BJ (cell line): ENCODE measurements around the gene CCDC186. TPM values are rescaled to one million over a fixed set of nuclear protein-coding genes. Genes with fewer than 3 reads are reported as not detected.

Experiments used
- CTCF ChIA-PET: fragments of 350-600 bp; formaldehyde crosslinking; extraction: SDS; loops from one replicate; lab custom pipeline; 2021; ENCODE audit warnings: antibody characterized with exemption, inconsistent platforms; lab: Yijun Ruan, JAX
- POLR2A ChIA-PET: fragments of 300-600 bp; sonication (Branson Sonifier 250); formaldehyde crosslinking; extraction: SDS; loops from one replicate; lab custom pipeline; 2021; ENCODE audit warnings: antibody characterized with exemption; lab: Charles Lee
- DNase-seq: peaks from one replicate; pipeline ENCODE4 v3.0.0-alpha.2; 2011; ENCODE audit warnings: low read depth
- H3K27me3 ChIP-seq: 2 replicates; pipeline ENCODE4 v1.6.0; 2011; ENCODE audit warnings: low read length; ENCODE audit not compliant: control insufficient read depth, insufficient read depth
- H3K36me3 ChIP-seq: 2 replicates; pipeline ENCODE4 v1.5.1; 2011; ENCODE audit warnings: low read length; ENCODE audit not compliant: control insufficient read depth, insufficient read depth
- H3K4me3 ChIP-seq: 2 replicates; pipeline ENCODE4 v1.5.1; 2011; ENCODE audit warnings: low read depth, mild to moderate bottlenecking, control low read depth, low read length
- polyA plus RNA-seq: library from polyadenylated mRNA; depleted of rRNA; stranded (reverse); fragments of >200 nt; gene quantifications from 2 replicates; pipeline ENCODE4 v1.2.3, GENCODE V29; 2011
- TF ChIP-seq, protein P1 (sequence below): IDR thresholded peaks from 2 replicates; pipeline ENCODE4 v1.5.1; 2011; ENCODE audit warnings: low read depth, mild to moderate bottlenecking, control low read depth, inconsistent platforms, low read length, moderate library complexity; ENCODE audit not compliant: insufficient read depth

CCDC186 gene
- polyA plus RNA-seq, 1 experiment, result 2.2 TPM

GRCh38 chr10:114131094-114131493 lies 42.9 kb downstream of the CCDC186 start:
- CTCF ChIA-PET, result no interaction called here
- H3K27me3 ChIP-seq, result no peaks in the 10 kb centered on the region
- no peak overlapping the region for H3K4me3 ChIP-seq
- TF ChIP-seq, protein P1, sequence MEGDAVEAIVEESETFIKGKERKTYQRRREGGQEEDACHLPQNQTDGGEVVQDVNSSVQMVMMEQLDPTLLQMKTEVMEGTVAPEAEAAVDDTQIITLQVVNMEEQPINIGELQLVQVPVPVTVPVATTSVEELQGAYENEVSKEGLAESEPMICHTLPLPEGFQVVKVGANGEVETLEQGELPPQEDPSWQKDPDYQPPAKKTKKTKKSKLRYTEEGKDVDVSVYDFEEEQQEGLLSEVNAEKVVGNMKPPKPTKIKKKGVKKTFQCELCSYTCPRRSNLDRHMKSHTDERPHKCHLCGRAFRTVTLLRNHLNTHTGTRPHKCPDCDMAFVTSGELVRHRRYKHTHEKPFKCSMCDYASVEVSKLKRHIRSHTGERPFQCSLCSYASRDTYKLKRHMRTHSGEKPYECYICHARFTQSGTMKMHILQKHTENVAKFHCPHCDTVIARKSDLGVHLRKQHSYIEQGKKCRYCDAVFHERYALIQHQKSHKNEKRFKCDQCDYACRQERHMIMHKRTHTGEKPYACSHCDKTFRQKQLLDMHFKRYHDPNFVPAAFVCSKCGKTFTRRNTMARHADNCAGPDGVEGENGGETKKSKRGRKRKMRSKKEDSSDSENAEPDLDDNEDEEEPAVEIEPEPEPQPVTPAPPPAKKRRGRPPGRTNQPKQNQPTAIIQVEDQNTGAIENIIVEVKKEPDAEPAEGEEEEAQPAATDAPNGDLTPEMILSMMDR, result no peak
- no peak for DNase-seq
- peaks cover 6% of the 10 kb centered on the region for H3K36me3 ChIP-seq
- POLR2A ChIA-PET, result no interaction called here

- ChIA-PET CTCF (no interaction called here), POLR2A (no interaction called here)
- no peak for DNase-seq
- H3K36me3 ChIP-seq, result peaks cover 3% of the 10 kb centered on the region; the same call in 1 of the 2 replicates
- TF ChIP-seq, protein P1, result no peak
- no peaks in the 10 kb centered on the region for H3K27me3 ChIP-seq
- H3K4me3 ChIP-seq, result no peak overlapping the region
Measured at GRCh38 chr10:114121031-114121430, 53.0 kb downstream of the CCDC186 start.

- DNase-seq, result no peak
- ChIA-PET POLR2A (no interaction called here), CTCF (no interaction called here)
- H3K36me3 ChIP-seq, result peaks cover 1% of the 10 kb centered on the region; the same call in 1 of the 2 replicates
- TF ChIP-seq, protein P1, result no peak
- no peaks in the 10 kb centered on the region; the same call in none of the 2 replicates for H3K27me3 ChIP-seq
- H3K4me3 ChIP-seq, result no peak overlapping the region
Measured at GRCh38 chr10:114118514-114118913, 55.5 kb downstream of the CCDC186 start.

- H3K4me3 ChIP-seq, result no peak overlapping the region
- TF ChIP-seq, protein P1, result no peak
- ChIA-PET CTCF (no interaction called here), POLR2A (no interaction called here)
- DNase-seq, result no peak
- H3K36me3 ChIP-seq, result peaks cover 1% of the 10 kb centered on the region; the same call in 1 of the 2 replicates
- H3K27me3 ChIP-seq, result no peaks in the 10 kb centered on the region; the same call in none of the 2 replicates
Measured at GRCh38 chr10:114117728-114118127, 56.3 kb downstream of the CCDC186 start.

DNA sequence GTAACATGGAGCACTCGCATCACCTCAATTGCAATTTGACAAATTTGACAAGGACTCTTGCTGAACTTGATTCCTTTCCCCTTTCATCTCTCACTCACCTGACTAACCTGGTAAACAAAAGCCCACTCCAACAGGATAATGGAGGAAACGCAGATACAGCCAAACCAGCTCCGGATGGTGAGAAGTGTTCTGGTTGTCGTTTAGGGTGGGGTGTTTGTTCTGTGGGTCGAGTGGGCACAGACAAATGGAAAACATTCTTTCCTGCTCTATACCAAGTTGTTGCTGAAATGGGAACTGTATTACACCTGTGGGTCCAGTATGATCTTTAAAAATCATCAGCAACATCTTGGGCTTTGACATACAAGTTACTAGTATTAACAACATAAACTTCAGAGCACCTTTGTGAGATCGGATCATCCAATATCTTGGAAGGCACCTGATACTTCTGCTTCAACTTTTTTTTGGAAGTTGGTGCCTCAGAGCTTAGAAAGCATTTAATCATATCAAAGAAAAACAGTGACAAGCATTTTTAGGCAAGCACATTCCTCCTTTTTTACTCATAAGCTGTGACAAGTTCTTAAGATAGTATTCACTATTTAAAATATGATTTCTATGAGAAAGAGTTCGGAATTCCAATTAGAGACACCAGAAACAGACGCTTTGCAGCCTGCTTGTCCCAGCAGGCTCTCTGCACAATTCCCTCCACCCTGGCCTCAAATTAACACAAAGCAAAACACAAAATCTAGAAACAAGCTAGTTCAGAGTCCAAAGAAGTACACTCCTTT lies 58.1 kb downstream of the CCDC186 start:
- H3K4me3 ChIP-seq, result no peak overlapping the region
- ChIA-PET POLR2A (no interaction called here), CTCF (interaction anchor here (1.4 to 1.6 kb wide), 2 partner anchors 11 to 317 kb away, joined by 3 to 4 read pairs; no protein-coding TSS in a partner anchor)
- no peaks in the 10 kb centered on the region; the same call in none of the 2 replicates for H3K27me3 ChIP-seq
- 0 out of 2 replicates have a peak, but pooled peaks cover 1% of the 10 kb centered on the region for H3K36me3 ChIP-seq
- TF ChIP-seq, protein P1, result no peak
- DNase-seq, result no peak
